HG03457 (cell line): ENCODE results near the gene KLF4.

Experiments used
- ATAC-seq: cut with Tn5 transposase; IDR thresholded peaks from one replicate; pipeline ENCODE4 v1.9.1; 2021; ENCODE audit warnings: moderate number of reproducible peaks; ENCODE audit not compliant: unreplicated experiment

The KLF4 gene

DNA sequence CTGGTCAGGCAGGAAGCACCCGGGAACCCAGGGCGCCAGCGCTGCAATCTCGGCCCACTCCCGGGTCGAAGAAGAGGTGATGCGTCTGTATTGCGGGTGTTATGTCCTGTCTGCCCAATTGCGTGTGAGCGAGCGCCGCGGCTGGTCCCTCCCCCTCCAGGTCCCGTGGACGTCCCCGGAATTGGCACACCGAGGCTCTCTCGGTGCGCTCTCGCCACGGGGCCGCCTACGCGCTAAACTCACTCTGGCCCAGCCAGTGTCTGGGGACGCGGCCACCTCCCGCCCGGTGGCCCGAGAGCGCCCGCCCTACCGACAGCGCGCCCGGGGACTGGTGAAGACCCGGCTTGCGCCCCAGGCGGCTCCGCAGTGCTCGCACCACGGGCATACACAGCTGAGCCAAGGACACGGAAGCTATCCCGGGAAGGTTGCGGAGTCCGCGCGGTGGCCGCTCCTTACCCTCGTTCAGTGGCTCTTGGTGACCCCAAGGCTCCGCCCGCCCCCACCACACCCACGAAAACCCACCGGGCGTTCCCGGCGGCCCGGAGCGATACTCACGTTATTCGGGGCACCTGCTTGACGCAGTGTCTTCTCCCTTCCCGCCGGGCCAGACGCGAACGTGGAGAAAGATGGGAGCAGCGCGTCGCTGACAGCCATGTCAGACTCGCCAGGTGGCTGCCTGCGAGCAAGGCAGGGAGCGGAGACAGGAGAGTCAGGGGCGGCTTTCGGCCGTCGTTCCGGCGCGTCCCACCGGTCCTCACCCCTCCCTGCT, 1.0 kb downstream of the KLF4 start:
- no peak for ATAC-seq

- no peak for ATAC-seq
These were observed 1.8 kb downstream of the KLF4 start for GRCh38 chr9:107487521-107488374.

DNA sequence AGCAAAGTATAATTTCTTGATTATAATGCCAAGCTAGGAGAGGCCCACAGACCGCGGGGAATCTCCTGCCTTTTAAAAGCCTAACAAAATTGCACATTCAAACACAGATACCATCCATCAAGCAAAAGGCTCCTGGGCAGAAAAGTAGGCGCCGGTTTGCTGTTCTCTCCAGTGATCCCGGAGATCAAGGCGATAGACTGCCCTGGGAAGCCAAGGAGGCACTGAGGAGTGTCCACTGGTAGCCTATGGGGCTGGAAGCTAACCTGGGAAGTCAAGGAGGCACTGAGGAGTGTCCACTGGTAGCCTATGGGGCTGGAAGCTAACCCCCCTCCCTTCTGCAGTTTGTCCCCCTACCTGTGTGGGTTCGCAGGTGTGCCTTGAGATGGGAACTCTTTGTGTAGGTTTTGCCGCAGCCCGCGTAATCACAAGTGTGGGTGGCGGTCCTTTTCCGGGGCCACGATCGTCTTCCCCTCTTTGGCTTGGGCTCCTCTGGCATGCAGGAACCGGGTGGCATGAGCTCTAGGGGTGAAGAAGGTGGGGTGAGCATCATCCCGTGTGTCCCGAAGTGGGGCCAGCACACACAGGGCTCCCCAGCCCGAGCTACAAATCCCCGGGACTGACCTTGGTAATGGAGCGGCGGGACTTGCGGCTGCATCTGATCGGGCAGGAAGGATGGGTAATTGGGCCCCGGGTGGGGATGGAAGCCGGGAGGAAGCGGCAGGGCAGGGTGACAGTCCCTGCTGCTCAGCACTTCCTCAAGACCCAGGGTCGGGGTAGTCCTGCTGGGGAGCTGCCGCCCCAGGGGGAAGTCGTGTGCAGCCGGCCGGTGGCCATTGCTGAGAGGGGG, 2.7 kb downstream of the KLF4 start:
- no peak for ATAC-seq

DNA sequence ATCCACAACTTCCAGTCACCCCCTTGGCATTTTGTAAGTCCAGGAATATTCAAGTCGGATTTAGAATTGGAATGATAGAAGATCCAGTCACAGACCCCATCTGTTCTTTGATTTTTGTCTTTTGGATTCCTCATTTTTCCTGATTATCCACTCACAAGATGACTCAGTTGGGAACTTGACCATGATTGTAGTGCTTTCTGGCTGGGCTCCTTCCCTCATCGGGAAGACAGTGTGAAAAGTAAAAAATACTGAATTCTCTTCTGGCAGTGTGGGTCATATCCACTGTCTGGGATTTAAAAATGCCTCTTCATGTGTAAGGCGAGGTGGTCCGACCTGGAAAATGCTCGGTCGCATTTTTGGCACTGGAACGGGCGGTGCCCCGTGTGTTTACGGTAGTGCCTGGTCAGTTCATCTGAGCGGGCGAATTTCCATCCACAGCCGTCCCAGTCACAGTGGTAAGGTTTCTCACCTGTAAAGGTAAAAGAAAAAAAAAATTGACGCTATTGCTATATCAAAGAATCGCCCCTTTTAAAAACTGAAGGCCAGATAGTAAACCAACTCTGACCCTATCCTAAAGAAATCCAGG, 4.0 kb downstream of the KLF4 start:
- no peak for ATAC-seq

GRCh38 chr9:107484117-107484723, 5.3 kb downstream of the KLF4 start:
- ATAC-seq: no peak

DNA sequence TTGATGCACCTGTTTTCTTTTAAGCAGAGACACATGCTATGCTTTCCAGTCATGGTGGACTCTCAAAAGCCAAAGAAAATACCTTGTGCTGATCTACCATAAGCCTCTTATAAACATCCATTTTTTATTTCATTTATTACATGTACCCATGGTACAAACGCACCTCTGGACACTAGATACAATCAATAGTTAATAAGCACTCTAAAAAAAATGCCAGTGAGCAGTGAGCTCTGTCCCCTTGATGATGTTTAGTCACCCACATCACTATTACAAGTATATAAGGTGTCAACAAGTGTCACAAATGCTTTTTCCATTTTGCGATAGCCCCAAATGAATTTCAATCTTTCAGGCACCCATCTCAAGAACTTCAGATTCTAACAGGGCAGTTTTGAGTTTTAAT, 5.9 kb downstream of the KLF4 start:
- no peak for ATAC-seq

GRCh38 chr9:107481035-107481434, 8.5 kb downstream of the KLF4 start:
- ATAC-seq: no peak

GRCh38 chr9:107480386-107480789, 9.2 kb downstream of the KLF4 start:
- no peak for ATAC-seq

DNA sequence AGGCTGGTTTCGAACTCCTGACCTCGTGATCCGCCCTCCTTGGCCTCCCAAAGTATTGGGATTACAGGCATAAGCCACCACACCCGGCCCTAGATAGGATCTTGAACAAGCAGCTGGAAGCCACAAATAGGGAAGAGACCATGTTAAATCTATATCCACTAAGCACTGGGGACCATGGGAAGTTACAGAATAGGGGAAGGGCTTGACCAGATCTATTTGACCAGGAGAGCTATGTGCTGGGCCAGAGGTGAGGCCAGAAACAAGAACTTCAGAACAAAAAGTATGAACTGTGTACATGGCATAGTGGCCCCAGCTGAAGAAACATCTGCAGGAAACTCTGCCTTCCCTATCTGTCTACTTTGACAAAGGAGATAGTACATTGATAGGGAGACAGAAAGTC, 10.8 kb downstream of the KLF4 start:
- no peak for ATAC-seq

- ATAC-seq: no peak
These were observed 15.4 kb downstream of the KLF4 start for GRCh38 chr9:107474124-107474523.

DNA sequence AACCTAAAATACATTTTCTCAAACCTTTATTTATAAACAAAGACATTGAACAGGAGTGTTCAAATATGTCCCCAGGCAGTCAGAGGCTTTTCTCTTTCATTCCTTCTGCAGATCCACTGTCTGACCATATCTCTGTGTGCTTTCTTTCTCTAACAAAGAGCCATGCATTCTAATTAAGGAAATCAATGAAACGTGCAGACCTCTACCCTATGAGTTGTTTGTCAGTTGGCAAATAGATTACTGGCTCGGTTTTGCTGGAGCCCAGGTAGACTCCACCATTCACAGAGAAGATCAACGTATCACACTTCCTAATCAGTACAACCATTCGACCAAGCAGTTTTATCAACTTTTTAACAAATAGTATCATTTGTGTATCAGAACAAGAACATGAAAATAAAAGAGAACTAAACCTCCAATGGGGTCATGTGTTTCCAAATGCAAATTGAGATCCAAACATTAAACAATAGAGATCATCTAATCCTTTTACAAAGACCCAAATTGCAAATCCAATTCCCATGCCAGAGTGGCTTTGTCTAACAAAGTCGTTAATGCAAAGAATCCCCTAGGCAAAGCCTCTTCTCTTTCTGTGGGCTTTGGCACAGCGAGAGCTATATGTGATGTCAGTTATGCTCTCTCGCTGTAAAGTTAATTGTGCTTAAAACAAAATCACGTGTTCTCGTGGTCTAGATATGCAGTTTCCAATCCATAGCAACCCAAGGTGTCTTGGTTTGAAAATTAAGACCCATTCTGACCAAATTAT, 16.8 kb downstream of the KLF4 start:
- no peak for ATAC-seq

DNA sequence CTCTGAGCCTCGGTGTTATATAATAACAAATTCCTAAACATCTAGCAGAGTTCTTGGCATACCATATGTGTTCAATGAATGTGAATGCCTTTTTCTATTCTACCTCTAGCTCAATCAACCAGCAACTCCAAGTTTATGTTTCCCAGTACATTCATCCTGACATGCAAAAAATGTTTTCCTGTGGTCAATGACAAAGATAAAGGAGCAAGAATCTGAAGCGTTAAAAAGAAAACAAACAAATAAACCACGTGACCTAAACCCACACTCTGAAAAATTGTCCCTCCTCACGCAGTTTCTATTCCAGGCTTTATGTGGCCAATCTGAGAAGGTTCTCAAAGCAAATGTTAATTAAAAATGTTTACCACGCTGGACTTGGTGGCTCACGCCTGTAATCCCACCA, 18.0 kb downstream of the KLF4 start:
- no peak for ATAC-seq

DNA sequence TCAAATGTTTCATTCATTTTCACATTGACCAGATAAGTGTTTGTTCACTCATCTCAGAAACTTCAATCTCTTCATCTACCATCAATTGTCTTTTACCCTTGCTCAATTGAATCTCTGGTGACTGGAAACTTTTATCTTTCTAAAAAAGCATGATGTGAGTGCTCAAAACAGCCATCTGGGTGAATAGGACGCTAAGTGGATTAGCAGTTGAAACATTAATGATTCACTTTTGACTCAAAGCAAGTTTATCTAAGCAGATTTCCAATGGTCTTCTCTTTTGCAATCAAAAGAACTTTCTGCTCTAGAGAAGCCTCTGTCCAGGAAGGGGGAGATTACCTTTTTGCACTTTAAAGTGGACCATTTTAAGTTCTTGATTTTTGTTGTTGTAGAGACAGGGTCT, 22.2 kb downstream of the KLF4 start:
- ATAC-seq: no peak

GRCh38 chr9:107466826-107467225, 22.7 kb downstream of the KLF4 start:
- no peak for ATAC-seq

- peak; percentile 82 for ATAC-seq
These were observed 23.8 kb downstream of the KLF4 start for GRCh38 chr9:107465467-107466451.

GRCh38 chr9:107464516-107464915, 25.1 kb downstream of the KLF4 start:
- ATAC-seq: no peak

DNA sequence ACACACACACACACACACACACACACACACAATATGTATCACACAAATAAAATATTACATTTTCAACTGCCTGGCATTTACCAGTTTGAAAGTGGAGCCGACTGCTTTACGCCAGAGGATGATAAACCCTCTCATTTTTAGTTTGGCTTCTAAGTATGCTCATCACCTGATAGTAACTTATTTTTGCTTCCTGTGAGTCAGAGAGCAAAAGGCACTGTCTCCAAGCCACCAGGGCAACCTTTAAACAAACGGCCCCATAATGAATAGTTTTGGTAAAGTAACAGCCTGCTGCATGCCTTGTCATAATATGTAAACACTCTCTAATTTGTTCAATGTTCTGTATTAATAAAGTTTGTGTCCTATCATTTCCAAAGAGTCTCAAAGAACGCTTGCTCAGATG, 26.9 kb downstream of the KLF4 start:
- no peak for ATAC-seq

- ATAC-seq: no peak
These were observed 29.2 kb downstream of the KLF4 start for GRCh38 chr9:107460153-107461023.
